ENCODE measurements around the gene ELF5.

ELF5 gene

DNA sequence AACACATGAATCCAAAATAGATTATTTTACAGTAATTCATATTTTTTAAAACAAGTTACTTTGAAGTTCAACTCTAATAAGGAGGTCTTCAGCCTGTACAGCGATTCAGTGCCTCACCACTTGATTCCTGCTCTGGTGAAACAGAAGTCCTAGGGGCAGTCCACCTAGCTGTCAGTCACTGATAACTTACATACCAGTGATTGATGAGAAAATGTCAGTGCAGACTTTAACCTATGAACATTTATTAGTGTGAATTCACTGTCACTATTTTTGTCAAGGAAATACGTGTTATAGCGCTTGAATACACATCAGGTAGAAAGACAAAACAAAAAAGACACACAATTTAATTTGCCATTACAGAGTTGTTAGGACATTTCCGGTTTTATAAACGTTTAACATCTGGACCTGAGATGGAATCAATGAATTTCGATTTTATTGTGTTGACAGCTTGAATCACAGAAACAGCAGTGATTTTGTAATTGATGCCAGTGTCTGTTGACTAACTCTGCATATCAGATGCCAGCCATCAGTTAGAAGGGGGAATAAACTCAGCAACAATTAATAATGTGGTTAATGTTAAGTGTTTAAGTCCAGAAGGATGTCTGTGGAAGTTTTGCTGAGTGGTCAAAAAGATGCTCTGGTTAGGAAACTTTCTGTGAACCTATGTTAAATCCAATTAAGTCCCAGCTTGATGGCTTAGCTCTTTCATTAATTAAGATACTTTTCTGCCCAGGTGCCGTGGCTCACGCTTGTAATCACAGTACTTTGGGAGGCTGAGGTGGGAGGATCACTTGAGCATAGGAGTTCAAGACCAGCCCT is 34.5 kb downstream of the ELF5 start:
- no peak overlapping the region for H3K27ac ChIP-seq (ENCODE audit: low read depth, low read length)

GRCh38 chr11:34476849-34477248 is 36.7 kb downstream of the ELF5 start:
- no CpG with 5 or more reads among the region's 4 CpGs for WGBS (ENCODE audit: extremely low coverage, insufficient coverage, low lambda C conversion rate)
- no peaks in the 10 kb centered on the region for H3K27me3 ChIP-seq (ENCODE audit: insufficient read depth, low read length, poor library complexity)

More for the DNA sequence above, 34.5 kb downstream of the ELF5 start:
- no CpG with 5 or more reads among the region's 8 CpGs for WGBS (ENCODE audit: extremely low coverage, insufficient coverage, low lambda C conversion rate)
- no peak overlapping the region for H2AK5ac ChIP-seq (ENCODE audit: low read length)
- no peaks in the 10 kb centered on the region for H3K4me1 ChIP-seq (ENCODE audit: control insufficient read depth, low read depth, low read length)
- H3K4ac ChIP-seq (ENCODE audit: low read depth, low read length): no peak overlapping the region
- no peaks in the 10 kb centered on the region for H3K79me1 ChIP-seq (ENCODE audit: low read length)
- H3K27me3 ChIP-seq (ENCODE audit: insufficient read depth, low read length, poor library complexity): no peaks in the 10 kb centered on the region
- H3K18ac ChIP-seq (ENCODE audit: low read length): no peak overlapping the region
- DNase-seq: no peak
- no peak overlapping the region for H4K8ac ChIP-seq (ENCODE audit: low read depth, low read length)
- H3K79me2 ChIP-seq (ENCODE audit: control insufficient read depth, insufficient read depth, low read length): no peaks in the 10 kb centered on the region
- H2BK5ac ChIP-seq (ENCODE audit: low read length): no peak overlapping the region
- no peak overlapping the region for H3K4me3 ChIP-seq (ENCODE audit: low read length)
- H3K9ac ChIP-seq (ENCODE audit: low read length): no peak overlapping the region
- H2BK15ac ChIP-seq (replicated peaks; ENCODE audit: low read depth): no peak overlapping the region
- H3K36me3 ChIP-seq (ENCODE audit: control insufficient read depth, insufficient read depth, low read length): no peaks in the 10 kb centered on the region
- no peak overlapping the region for H4K5ac ChIP-seq (ENCODE audit: low read length)
- H3K4me2 ChIP-seq (ENCODE audit: low read length): no peak overlapping the region
- H3K56ac ChIP-seq (ENCODE audit: low read length): no peak overlapping the region
- no peak overlapping the region for H3K23ac ChIP-seq (ENCODE audit: low read length)
- no peak overlapping the region for H2BK120ac ChIP-seq (ENCODE audit: low read depth, low read length)

GRCh38 chr11:34475656-34476055 is 37.9 kb downstream of the ELF5 start:
- Histone ChIP-seq H3K18ac (ENCODE audit: low read length) (no peak overlapping the region), H3K4ac (ENCODE audit: low read depth, low read length) (no peak overlapping the region), H2BK120ac (ENCODE audit: low read depth, low read length) (no peak overlapping the region), H3K56ac (ENCODE audit: low read length) (no peak overlapping the region), H3K4me1 (ENCODE audit: control insufficient read depth, low read depth, low read length) (no peaks in the 10 kb centered on the region), H3K27ac (ENCODE audit: low read depth, low read length) (no peak overlapping the region), H4K8ac (ENCODE audit: low read depth, low read length) (no peak overlapping the region), H3K27me3 (ENCODE audit: insufficient read depth, low read length, poor library complexity) (no peaks in the 10 kb centered on the region), H3K36me3 (ENCODE audit: control insufficient read depth, insufficient read depth, low read length) (no peaks in the 10 kb centered on the region), H2BK5ac (ENCODE audit: low read length) (no peak overlapping the region), H4K5ac (ENCODE audit: low read length) (no peak overlapping the region), H2AK5ac (ENCODE audit: low read length) (no peak overlapping the region), H3K4me3 (ENCODE audit: low read length) (no peak overlapping the region), H2BK15ac (replicated peaks; ENCODE audit: low read depth) (no peak overlapping the region), H3K79me1 (ENCODE audit: low read length) (no peaks in the 10 kb centered on the region), H3K4me2 (ENCODE audit: low read length) (no peak overlapping the region), H3K23ac (ENCODE audit: low read length) (no peak overlapping the region), H3K9ac (ENCODE audit: low read length) (no peak overlapping the region), H3K79me2 (ENCODE audit: control insufficient read depth, insufficient read depth, low read length) (no peaks in the 10 kb centered on the region)
- no peak for DNase-seq
- no CpG with 5 or more reads among the region's 3 CpGs for WGBS (ENCODE audit: extremely low coverage, insufficient coverage, low lambda C conversion rate)

More at GRCh38 chr11:34476849-34477248, 36.7 kb downstream of the ELF5 start:
- Histone ChIP-seq H2BK5ac (ENCODE audit: low read length) (no peak overlapping the region), H3K79me2 (ENCODE audit: control insufficient read depth, insufficient read depth, low read length) (no peaks in the 10 kb centered on the region), H2AK5ac (ENCODE audit: low read length) (no peak overlapping the region), H4K5ac (ENCODE audit: low read length) (no peak overlapping the region), H3K9ac (ENCODE audit: low read length) (no peak overlapping the region), H3K4me3 (ENCODE audit: low read length) (no peak overlapping the region), H3K18ac (ENCODE audit: low read length) (no peak overlapping the region), H3K4ac (ENCODE audit: low read depth, low read length) (no peak overlapping the region), H3K27ac (ENCODE audit: low read depth, low read length) (no peak overlapping the region), H2BK15ac (replicated peaks; ENCODE audit: low read depth) (no peak overlapping the region), H3K23ac (ENCODE audit: low read length) (no peak overlapping the region), H2BK120ac (ENCODE audit: low read depth, low read length) (no peak overlapping the region), H3K36me3 (ENCODE audit: control insufficient read depth, insufficient read depth, low read length) (no peaks in the 10 kb centered on the region), H4K8ac (ENCODE audit: low read depth, low read length) (no peak overlapping the region), H3K4me1 (ENCODE audit: control insufficient read depth, low read depth, low read length) (no peaks in the 10 kb centered on the region), H3K79me1 (ENCODE audit: low read length) (no peaks in the 10 kb centered on the region), H3K56ac (ENCODE audit: low read length) (no peak overlapping the region), H3K4me2 (ENCODE audit: low read length) (no peak overlapping the region)
- no peak for DNase-seq

- no peak overlapping the region for H3K4ac ChIP-seq (ENCODE audit: low read depth, low read length)
- no peak overlapping the region for H3K27ac ChIP-seq (ENCODE audit: low read depth, low read length)
- no peak overlapping the region for H3K56ac ChIP-seq (ENCODE audit: low read length)
- no peaks in the 10 kb centered on the region for H3K79me2 ChIP-seq (ENCODE audit: control insufficient read depth, insufficient read depth, low read length)
- no peak overlapping the region for H3K18ac ChIP-seq (ENCODE audit: low read length)
- no peaks in the 10 kb centered on the region for H3K36me3 ChIP-seq (ENCODE audit: control insufficient read depth, insufficient read depth, low read length)
- H2BK5ac ChIP-seq (ENCODE audit: low read length): no peak overlapping the region
- H3K79me1 ChIP-seq (ENCODE audit: low read length): no peaks in the 10 kb centered on the region
- no peak overlapping the region for H3K9ac ChIP-seq (ENCODE audit: low read length)
- H2AK5ac ChIP-seq (ENCODE audit: low read length): no peak overlapping the region
- H3K4me2 ChIP-seq (ENCODE audit: low read length): no peak overlapping the region
- no peak overlapping the region for H2BK15ac ChIP-seq (replicated peaks; ENCODE audit: low read depth)
- no peaks in the 10 kb centered on the region for H3K27me3 ChIP-seq (ENCODE audit: insufficient read depth, low read length, poor library complexity)
- no peaks in the 10 kb centered on the region for H3K4me1 ChIP-seq (ENCODE audit: control insufficient read depth, low read depth, low read length)
- H3K23ac ChIP-seq (ENCODE audit: low read length): no peak overlapping the region
- DNase-seq: no peak
- H2BK120ac ChIP-seq (ENCODE audit: low read depth, low read length): no peak overlapping the region
- H4K8ac ChIP-seq (ENCODE audit: low read depth, low read length): no peak overlapping the region
- 100% methylated on average over 1 of the region's 4 CpGs for WGBS (ENCODE audit: extremely low coverage, insufficient coverage, low lambda C conversion rate)
- H3K4me3 ChIP-seq (ENCODE audit: low read length): no peak overlapping the region
- H4K5ac ChIP-seq (ENCODE audit: low read length): no peak overlapping the region
Measured at GRCh38 chr11:34473603-34474169, 39.9 kb downstream of the ELF5 start.

GRCh38 chr11:34468209-34468841 is 45.3 kb downstream of the ELF5 start:
- Histone ChIP-seq H2BK15ac (replicated peaks; ENCODE audit: low read depth) (no peak overlapping the region), H3K9ac (ENCODE audit: low read length) (no peak overlapping the region), H2BK120ac (ENCODE audit: low read depth, low read length) (no peak overlapping the region), H3K27me3 (ENCODE audit: insufficient read depth, low read length, poor library complexity) (no peaks in the 10 kb centered on the region), H3K79me2 (ENCODE audit: control insufficient read depth, insufficient read depth, low read length) (no peaks in the 10 kb centered on the region), H4K5ac (ENCODE audit: low read length) (no peak overlapping the region), H3K27ac (ENCODE audit: low read depth, low read length) (no peak overlapping the region), H3K79me1 (ENCODE audit: low read length) (no peaks in the 10 kb centered on the region), H3K4me2 (ENCODE audit: low read length) (no peak overlapping the region), H3K36me3 (ENCODE audit: control insufficient read depth, insufficient read depth, low read length) (no peaks in the 10 kb centered on the region), H4K8ac (ENCODE audit: low read depth, low read length) (no peak overlapping the region), H3K23ac (ENCODE audit: low read length) (no peak overlapping the region), H3K18ac (ENCODE audit: low read length) (no peak overlapping the region), H2BK5ac (ENCODE audit: low read length) (no peak overlapping the region), H3K4ac (ENCODE audit: low read depth, low read length) (no peak overlapping the region), H3K4me3 (ENCODE audit: low read length) (no peak overlapping the region), H2AK5ac (ENCODE audit: low read length) (no peak overlapping the region), H3K56ac (ENCODE audit: low read length) (no peak overlapping the region), H3K4me1 (ENCODE audit: control insufficient read depth, low read depth, low read length) (no peaks in the 10 kb centered on the region)
- WGBS (ENCODE audit: extremely low coverage, insufficient coverage, low lambda C conversion rate): no CpG with 5 or more reads among the region's 8 CpGs
- DNase-seq: peak; percentile 54

Data from mesendoderm (in vitro differentiated cells).